A673 (cell line): ENCODE results near the gene RGS6. TPM values are rescaled to one million over a fixed set of nuclear protein-coding genes. Genes with fewer than 3 reads are reported as not detected.

ENCODE experiments used
- BruUV-seq: library from RNA; stranded (reverse); fragments of 400-500 nt; replicated peaks from 2 replicates; lab custom pipeline; 2021; lab: Mats Ljungman, UMichigan
- CTCF ChIA-PET: fragments of 300-600 bp; sonication (Branson Sonifier 250); formaldehyde crosslinking; loops from one replicate; lab custom pipeline; 2022; ENCODE audit warnings: antibody characterized with exemption; lab: Charles Lee
- POLR2A ChIA-PET: fragments of 300-600 bp; sonication (Branson Sonifier 250); formaldehyde crosslinking; loops from one replicate; lab custom pipeline; 2022; ENCODE audit warnings: antibody characterized with exemption; ENCODE audit not compliant: low non-redundant PET; lab: Charles Lee
- DNase-seq: peaks from one replicate; pipeline ENCODE4 v3.0.0-alpha.2; 2015; ENCODE audit warnings: low spot score
- H3K27ac ChIP-seq: fragments of 200-600 bp; sonication (generic); 2 replicates; pipeline ENCODE4 v1.5.1; 2016; ENCODE audit warnings: mixed run types, low read depth, mild to moderate bottlenecking, mixed read lengths, antibody characterized with exemption, low read length; ENCODE audit not compliant: poor library complexity, severe bottlenecking
- H3K27me3 ChIP-seq: fragments of 200-600 bp; sonication (generic); replicated peaks from 2 replicates; pipeline ENCODE4 v1.6.1; 2017; ENCODE audit warnings: mixed run types, low read depth, mild to moderate bottlenecking, mixed read lengths, antibody characterized with exemption, low read length; ENCODE audit not compliant: insufficient read depth, poor library complexity
- H3K36me3 ChIP-seq: fragments of 200-600 bp; sonication (generic); 2 replicates; pipeline ENCODE4 v1.6.1; 2016; ENCODE audit warnings: mixed run types, mild to moderate bottlenecking, mixed read lengths, antibody characterized with exemption, low read length; ENCODE audit not compliant: insufficient read depth, poor library complexity, severe bottlenecking
- H3K4me1 ChIP-seq: fragments of 200-600 bp; sonication (generic); 2 replicates; pipeline ENCODE4 v1.6.1; 2017; ENCODE audit warnings: mixed run types, mild to moderate bottlenecking, mixed read lengths, antibody characterized with exemption, low read length; ENCODE audit not compliant: insufficient read depth, poor library complexity, severe bottlenecking
- H3K4me3 ChIP-seq: fragments of 200-600 bp; sonication (generic); 2 replicates; pipeline ENCODE4 v1.5.1; 2016; ENCODE audit warnings: low read depth, mixed run types, mild to moderate bottlenecking, mixed read lengths, low read length; ENCODE audit not compliant: poor library complexity, severe bottlenecking
- H3K9me3 ChIP-seq: fragments of 200-600 bp; sonication (generic); 2 replicates; pipeline ENCODE4 v1.6.1; 2016; ENCODE audit warnings: mixed run types, low read depth, mild to moderate bottlenecking, mixed read lengths, antibody characterized with exemption, low read length; ENCODE audit not compliant: poor library complexity, severe bottlenecking
- EZH2 ChIP-seq: fragments of 200-600 bp; sonication (generic); IDR thresholded peaks from 2 replicates; pipeline ENCODE4 v1.6.1; 2017; ENCODE audit warnings: borderline replicate concordance, low read depth, mild to moderate bottlenecking, mixed read lengths, antibody characterized with exemption, low read length; ENCODE audit not compliant: poor library complexity, severe bottlenecking
- intact Hi-C: fragments of 100-400 bp; cut with micrococcal nuclease; formaldehyde crosslinking; loops from one replicate; pipeline ENCODE4 v1.10.0; 2022; ENCODE audit not compliant: unreplicated experiment
- total RNA-seq: library from RNA; stranded (reverse); gene quantifications from 2 replicates; pipeline ENCODE4 v1.2.3, GENCODE V29; 2021
- TF ChIP-seq, protein P1 (sequence below): fragments of 300-800, 200-600 bp; sonication (generic); conservative IDR thresholded peaks from 2 replicates; pipeline ENCODE4 v1.5.1; 2017; ENCODE audit warnings: low read depth, mild to moderate bottlenecking, antibody characterized with exemption, low read length, moderate library complexity, mixed read lengths

Gene RGS6
- total RNA-seq, 1 experiment from 2014 or later = not detected

DNA sequence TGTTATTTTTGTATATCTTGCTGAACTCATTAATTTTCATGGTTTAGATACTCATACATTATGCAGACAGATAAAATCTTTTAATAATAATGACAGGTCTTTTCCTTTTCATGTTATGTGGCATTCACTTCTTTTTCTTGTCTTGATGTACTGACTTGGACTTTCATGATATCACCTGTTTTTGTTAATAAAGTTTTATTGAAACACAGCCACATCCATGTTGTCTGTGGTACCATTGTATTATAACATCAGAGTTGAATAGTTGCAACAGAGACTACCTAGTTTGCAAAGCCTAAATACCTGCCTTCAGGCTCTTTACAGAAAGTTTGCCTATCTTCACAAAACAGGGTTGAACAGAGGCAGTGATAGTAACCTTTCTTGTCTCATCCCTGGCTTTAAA lies 85.1 kb downstream of the RGS6 start:
- TF ChIP-seq, protein P1, sequence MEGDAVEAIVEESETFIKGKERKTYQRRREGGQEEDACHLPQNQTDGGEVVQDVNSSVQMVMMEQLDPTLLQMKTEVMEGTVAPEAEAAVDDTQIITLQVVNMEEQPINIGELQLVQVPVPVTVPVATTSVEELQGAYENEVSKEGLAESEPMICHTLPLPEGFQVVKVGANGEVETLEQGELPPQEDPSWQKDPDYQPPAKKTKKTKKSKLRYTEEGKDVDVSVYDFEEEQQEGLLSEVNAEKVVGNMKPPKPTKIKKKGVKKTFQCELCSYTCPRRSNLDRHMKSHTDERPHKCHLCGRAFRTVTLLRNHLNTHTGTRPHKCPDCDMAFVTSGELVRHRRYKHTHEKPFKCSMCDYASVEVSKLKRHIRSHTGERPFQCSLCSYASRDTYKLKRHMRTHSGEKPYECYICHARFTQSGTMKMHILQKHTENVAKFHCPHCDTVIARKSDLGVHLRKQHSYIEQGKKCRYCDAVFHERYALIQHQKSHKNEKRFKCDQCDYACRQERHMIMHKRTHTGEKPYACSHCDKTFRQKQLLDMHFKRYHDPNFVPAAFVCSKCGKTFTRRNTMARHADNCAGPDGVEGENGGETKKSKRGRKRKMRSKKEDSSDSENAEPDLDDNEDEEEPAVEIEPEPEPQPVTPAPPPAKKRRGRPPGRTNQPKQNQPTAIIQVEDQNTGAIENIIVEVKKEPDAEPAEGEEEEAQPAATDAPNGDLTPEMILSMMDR = no peak
- no peak for TF ChIP-seq EZH2
- CTCF ChIA-PET = no interaction called here
- intact Hi-C loops = no loop called here
- no TSS peak for BruUV-seq
- H3K4me3 ChIP-seq = no peak overlapping the region
- DNase-seq = no peak
- no peaks in the 10 kb centered on the region for H3K27me3 ChIP-seq
- no peaks in the 10 kb centered on the region for H3K9me3 ChIP-seq
- no peak overlapping the region for H3K27ac ChIP-seq
- no peaks in the 10 kb centered on the region for H3K36me3 ChIP-seq
- POLR2A ChIA-PET = no interaction called here
- H3K4me1 ChIP-seq = no peaks in the 10 kb centered on the region

DNA sequence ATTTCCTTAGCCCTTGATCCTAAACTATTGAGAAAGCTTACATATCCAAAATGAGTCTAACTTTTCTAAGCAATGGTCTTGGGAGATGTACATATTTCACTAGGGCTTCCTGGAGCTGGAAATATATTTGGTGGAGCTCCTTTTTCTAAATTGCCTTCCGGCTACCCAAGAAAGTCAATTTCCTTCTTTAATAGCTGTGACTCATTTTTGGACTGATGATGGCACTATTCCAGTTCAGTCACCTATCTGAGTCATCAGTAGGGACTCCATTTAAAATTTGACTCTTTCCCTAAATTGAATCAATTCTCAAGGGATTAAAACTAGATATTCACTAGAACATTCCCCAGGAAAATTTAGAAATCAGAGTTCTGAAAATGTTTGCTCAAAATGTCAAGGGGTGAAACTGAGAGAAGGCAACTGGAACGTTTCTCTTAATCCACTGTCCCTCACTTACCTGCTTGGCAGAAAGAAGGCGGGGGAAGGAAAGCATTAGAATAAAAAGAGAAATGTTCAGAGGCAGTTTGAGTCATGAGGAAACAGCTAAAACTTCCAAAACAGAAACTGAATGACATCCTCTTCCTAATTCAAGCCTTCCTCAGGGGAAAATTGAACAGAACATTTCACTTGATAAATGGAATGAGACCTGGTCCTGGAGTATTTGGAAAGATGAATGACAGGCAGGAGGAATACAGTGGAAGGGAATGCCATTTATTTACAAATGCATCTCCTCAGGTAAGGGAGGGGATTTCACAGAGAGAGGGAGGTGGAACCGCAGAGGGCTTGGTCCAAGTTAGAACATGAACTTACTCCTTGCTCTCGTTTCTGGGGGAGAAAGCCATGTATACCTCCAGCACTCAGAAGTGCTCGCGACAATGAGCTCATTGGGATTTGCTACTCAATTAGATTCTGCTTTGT lies 91.2 kb downstream of the RGS6 start:
- BruUV-seq = no TSS peak
- ChIA-PET POLR2A (no interaction called here), CTCF (no interaction called here)
- intact Hi-C loops = loop anchor here (5.0 kb wide), 2 partner anchors 269 to 394 kb away; no protein-coding TSS in a partner anchor
- no peaks in the 10 kb centered on the region for H3K9me3 ChIP-seq
- no peaks in the 10 kb centered on the region for H3K36me3 ChIP-seq
- H3K4me1 ChIP-seq = no peaks in the 10 kb centered on the region
- no peak overlapping the region for H3K27ac ChIP-seq
- TF ChIP-seq EZH2 = no peak
- TF ChIP-seq, protein P1 = no peak
- peak; percentile 60 for DNase-seq
- no peaks in the 10 kb centered on the region for H3K27me3 ChIP-seq
- H3K4me3 ChIP-seq = no peak overlapping the region

DNA sequence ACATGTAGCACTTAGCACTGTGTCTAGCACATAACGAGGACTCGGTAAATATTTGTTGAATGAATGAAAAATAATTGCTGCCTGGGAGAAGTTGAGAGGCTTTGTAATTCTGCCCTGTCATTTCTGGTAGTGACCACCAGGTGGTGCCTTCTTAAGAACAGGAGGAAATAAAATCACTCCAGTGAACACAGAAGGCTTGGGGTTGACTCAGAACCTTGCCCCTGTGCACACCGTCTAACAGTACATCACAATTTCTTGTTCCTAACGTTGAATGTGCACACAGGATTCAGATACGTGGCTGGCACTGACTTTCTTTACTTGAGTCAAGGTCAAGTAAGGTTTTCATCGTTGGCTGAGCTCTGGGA lies 91.8 kb downstream of the RGS6 start:
- TF ChIP-seq, protein P1 = peak; percentile 77
- TF ChIP-seq EZH2 = no peak

More for the DNA sequence above, 91.8 kb downstream of the RGS6 start:
- Histone ChIP-seq H3K27me3 (no peaks in the 10 kb centered on the region), H3K4me3 (no peak overlapping the region), H3K36me3 (no peaks in the 10 kb centered on the region), H3K27ac (no peak overlapping the region), H3K9me3 (no peaks in the 10 kb centered on the region), H3K4me1 (no peaks in the 10 kb centered on the region)
- ChIA-PET CTCF (no interaction called here), POLR2A (no interaction called here)
- DNase-seq = peak; percentile 64
- BruUV-seq = no TSS peak
- intact Hi-C loops = loop anchor here (5.0 kb wide), 2 partner anchors 268 to 393 kb away; no protein-coding TSS in a partner anchor
